K562 (cell line): ENCODE measurements around the gene SNRNP200. TPM values are rescaled to one million over a fixed set of nuclear protein-coding genes. Genes with fewer than 3 reads are reported as not detected.

Source experiments
- ATAC-seq: fragments of 200-7000 bp; cut with Tn5 transposase; 3 replicates; pipeline ENCODE4 v1.9.1; 2020; ENCODE audit warnings: moderate library complexity
- BruUV-seq: library from RNA; stranded (reverse); fragments of 400-500 nt; replicated peaks from 2 replicates; lab custom pipeline; 2021; lab: Mats Ljungman, UMichigan
- CTCF ChIA-PET: fragments of 300-600 bp; formaldehyde crosslinking; extraction: SDS; loops from one replicate; lab custom pipeline; 2021; ENCODE audit warnings: low intra/inter-chr PET ratio; lab: Yijun Ruan, JAX
- POLR2A ChIA-PET: fragments of 300-600, 350-650 bp; sonication (Branson Sonifier 250); formaldehyde crosslinking; extraction: SDS; loops from one replicate; lab custom pipeline; 2021; ENCODE audit warnings: antibody characterized with exemption, inconsistent platforms; lab: Yijun Ruan, JAX
- DNase-seq, 4 experiments: peaks; one replicate each; pipeline versions ENCODE4 v3.0.0 to v3.0.0-alpha.2; 2011 to 2018; ENCODE audit warnings: low spot score in 3 of 4, mixed read lengths in 3 of 4; ENCODE audit errors: extremely low read depth in 1 of 4
- FAIRE-seq: peaks from 2 replicates; lab custom pipeline; 2011; peaks lifted over from hg19 to GRCh38; lab: Jason Lieb, UNC
- H2AFZ ChIP-seq: 2 replicates; pipeline ENCODE4 v1.6.0; 2011; ENCODE audit warnings: low read depth, low read length, control low read depth, inconsistent platforms
- H3K27ac ChIP-seq: fragments of 200-600 bp; 3 replicates; pipeline ENCODE4 v1.8.0; 2011; ENCODE audit warnings: low read depth, mild to moderate bottlenecking, control low read depth, inconsistent platforms, low read length, moderate library complexity, mixed read lengths; ENCODE audit errors: extremely low read depth
- H3K27me3 ChIP-seq, 2 experiments: fragments of 300-600 bp in 1 of 2; 2 replicates in 1 of 2; 3 replicates in 1 of 2; pipeline versions ENCODE4 v1.6.0 to v1.8.0; 2011; ENCODE audit warnings: inconsistent platforms in 2 of 2, low read length in 2 of 2, mild to moderate bottlenecking in 1 of 2, mixed read lengths in 1 of 2, moderate library complexity in 1 of 2; ENCODE audit not compliant: control insufficient read depth in 2 of 2, insufficient read depth in 2 of 2
- H3K36me3 ChIP-seq: fragments of 300-600 bp; 3 replicates; pipeline ENCODE4 v1.8.0; 2011; ENCODE audit warnings: mild to moderate bottlenecking, low read length, inconsistent platforms; ENCODE audit not compliant: control insufficient read depth, insufficient read depth
- H3K4me1 ChIP-seq, 2 experiments: fragments of 200-600 bp in 1 of 2; replicated peaks in 1 of 2; 2 replicates in 1 of 2; 3 replicates in 1 of 2; pipeline versions ENCODE4 v1.5.1 to v1.8.0; 2011; ENCODE audit warnings: inconsistent platforms in 2 of 2, low read length in 2 of 2, mild to moderate bottlenecking in 1 of 2, mixed read lengths in 1 of 2, moderate library complexity in 1 of 2; ENCODE audit not compliant: control insufficient read depth in 2 of 2, insufficient read depth in 2 of 2
- H3K4me2 ChIP-seq: 2 replicates; pipeline ENCODE4 v1.6.1; 2011; ENCODE audit warnings: low read length, control low read depth, inconsistent platforms, mixed read lengths; ENCODE audit not compliant: insufficient read depth
- H3K4me3 ChIP-seq: fragments of 200-600 bp; sonication (generic), shearing (Covaris generic); 2 replicates; pipeline ENCODE4 v1.5.1; 2016; ENCODE audit warnings: control low read depth, inconsistent platforms
- H3K79me2 ChIP-seq: fragments of 200-600 bp; 3 replicates; pipeline ENCODE4 v1.8.0; 2011; ENCODE audit warnings: low read length, inconsistent platforms; ENCODE audit not compliant: control insufficient read depth, insufficient read depth
- H3K9ac ChIP-seq, 2 experiments: 2 replicates each; pipeline versions ENCODE4 v1.6.0 to v1.6.1; 2011; ENCODE audit warnings: low read depth in 2 of 2, low read length in 2 of 2, control low read depth in 1 of 2, inconsistent platforms in 1 of 2, mild to moderate bottlenecking in 1 of 2, mixed read lengths in 1 of 2; ENCODE audit not compliant: insufficient read depth in 1 of 2
- H3K9me1 ChIP-seq: one replicate; pipeline ENCODE4 v1.6.0; 2011; ENCODE audit warnings: inconsistent platforms, mild to moderate bottlenecking, low read length, moderate library complexity; ENCODE audit not compliant: control insufficient read depth, insufficient read depth
- H3K9me3 ChIP-seq: replicated peaks from 2 replicates; pipeline ENCODE4 v1.5.1; 2011; ENCODE audit warnings: low read depth, low read length, inconsistent platforms; ENCODE audit not compliant: control insufficient read depth, insufficient read depth
- H4K20me1 ChIP-seq: replicated peaks from 2 replicates; pipeline ENCODE4 v1.6.1; 2011; ENCODE audit warnings: low read length, inconsistent platforms, mixed read lengths; ENCODE audit not compliant: control insufficient read depth, insufficient read depth
- ADNP ChIP-seq: fragments of 200-800 bp; sonication (Bioruptor generic); IDR thresholded peaks from 2 replicates; pipeline ENCODE4 v1.6.1; 2016; ENCODE audit warnings: missing genetic modification characterization, missing compliant biosample characterization
- ARID1B ChIP-seq: fragments of 450-650 bp; IDR thresholded peaks from 2 replicates; pipeline ENCODE4 v1.6.1; 2016; ENCODE audit warnings: antibody characterized with exemption, mild to moderate bottlenecking, inconsistent platforms
- ARNT ChIP-seq, 2 experiments: fragments of 450-650 bp; IDR thresholded peaks; 2 replicates each; pipeline ENCODE4 v1.6.1; 2016; ENCODE audit warnings: mild to moderate bottlenecking in 1 of 2
- BACH1 ChIP-seq: fragments of 200-800 bp; sonication (Bioruptor generic); IDR thresholded peaks from 2 replicates; pipeline ENCODE4 v1.6.1; 2016; ENCODE audit warnings: missing genetic modification characterization, missing compliant biosample characterization
- CBFA2T3 ChIP-seq: fragments of 450-650 bp; IDR thresholded peaks from 2 replicates; pipeline ENCODE4 v1.6.1; 2017
- E2F1 ChIP-seq: sonication (generic); formaldehyde crosslinking; IDR thresholded peaks from 2 replicates; pipeline ENCODE4 v1.8.1; 2023; ENCODE audit warnings: mild to moderate bottlenecking, missing genetic modification reagents, moderate library complexity
- EP300 ChIP-seq: IDR thresholded peaks from 2 replicates; pipeline ENCODE4 v1.6.1; 2012; ENCODE audit warnings: low read length, improper control_type of control experiment
- FOS ChIP-seq: IDR thresholded peaks from 3 replicates; pipeline ENCODE4 v1.6.1; 2011; ENCODE audit not compliant: insufficient read length; ENCODE audit errors: extremely low read depth
- FOSL1 ChIP-seq: fragments of 200-800 bp; sonication (Bioruptor generic); conservative IDR thresholded peaks from 2 replicates; pipeline ENCODE4 v1.6.1; 2016; ENCODE audit warnings: missing genetic modification characterization, missing compliant biosample characterization
- HMBOX1 ChIP-seq: sonication (generic); IDR thresholded peaks from 2 replicates; pipeline ENCODE4 v1.6.1; 2016
- IRF2 ChIP-seq: sonication (generic); formaldehyde crosslinking; IDR thresholded peaks from 2 replicates; pipeline ENCODE4 v1.8.1; 2022; ENCODE audit warnings: mild to moderate bottlenecking, missing genetic modification reagents
- MLX ChIP-seq, 2 experiments: fragments of 450-650 bp in 1 of 2; sonication (generic) in 1 of 2; formaldehyde crosslinking; conservative IDR thresholded peaks; 2 replicates each; pipeline versions ENCODE4 v1.4.0 to v1.8.1; 2020 to 2022; ENCODE audit warnings: mild to moderate bottlenecking in 1 of 2, missing genetic modification reagents in 1 of 2
- MYC ChIP-seq, 2 experiments: fragments of 250-450 bp in 1 of 2; sonication (Bioruptor Pico) in 1 of 2; IDR thresholded peaks; 2 replicates each; pipeline versions ENCODE4 v1.5.1 to v1.6.1; 2012 to 2021; ENCODE audit warnings: low read depth in 2 of 2, borderline replicate concordance in 1 of 2, improper control_type of control experiment in 1 of 2, low read length in 1 of 2, mild to moderate bottlenecking in 1 of 2, moderate library complexity in 1 of 2
- PHF21A ChIP-seq: fragments of 450-650 bp; IDR thresholded peaks from 2 replicates; pipeline ENCODE4 v1.6.1; 2017; ENCODE audit warnings: low read depth, borderline replicate concordance
- RCOR1 ChIP-seq, 2 experiments: IDR thresholded peaks; 2 replicates each; pipeline ENCODE4 v1.6.1; 2012; ENCODE audit warnings: low read depth in 2 of 2, low read length in 2 of 2, borderline replicate concordance in 1 of 2, improper control_type of control experiment in 1 of 2
- SMARCE1 ChIP-seq: fragments of 450-650 bp; IDR thresholded peaks from 2 replicates; pipeline ENCODE4 v1.7.1; 2016; ENCODE audit warnings: mild to moderate bottlenecking
- SOX6 ChIP-seq: fragments of 450-650 bp; IDR thresholded peaks from 2 replicates; pipeline ENCODE4 v1.6.1; 2014; ENCODE audit warnings: mild to moderate bottlenecking
- ZC3H4 ChIP-seq: sonication (generic); formaldehyde crosslinking; IDR thresholded peaks from 2 replicates; pipeline ENCODE4 v1.9.0; 2021; ENCODE audit warnings: missing genetic modification reagents, borderline replicate concordance
- WGBS: fragments of 100-300 bp; shearing (Covaris generic); methylation state at CpG from one replicate; pipeline ENCODE4 v1.1.6; 2016; ENCODE audit warnings: low coverage, mixed read lengths; ENCODE audit not compliant: insufficient coverage; ENCODE audit errors: missing lambda C conversion rate; 5-methylcytosine and 5-hydroxymethylcytosine counted together
- in situ Hi-C: fragments of 300-500 bp; cut with MboI; formaldehyde crosslinking; loops from 4 replicates; pipeline ENCODE4 v1.15.0; 2018; ENCODE audit warnings: inconsistent platforms, mixed read lengths
- intact Hi-C: fragments of 100-400 bp; cut with micrococcal nuclease; formaldehyde crosslinking; loops from 2 replicates; pipeline ENCODE4 v1.14.2; 2022
- polyA plus RNA-seq, 8 experiments: library from polyadenylated mRNA; depleted of rRNA in 4 of 8; stranded (reverse) in 5 of 8; unstranded in 3 of 8; fragments of >200 nt; fragmentation: Nextera tagmentation in 2 of 8; fragmentation: Illumina TruSeq in 1 of 8; extraction: Ambion mirVana in 2 of 8; extraction: Trizol in 1 of 8; gene quantifications; 2 replicates each; pipeline versions ENCODE4 v1.2.1 to v1.2.3, GENCODE V29; 2011 to 2014; ENCODE audit warnings: inconsistent platforms in 1 of 8, missing spikeins in 1 of 8
- total RNA-seq, 7 experiments: library from RNA; depleted of rRNA in 6 of 7; stranded (reverse); fragments of >200 nt in 6 of 7; fragmentation: Illumina TruSeq in 2 of 7; extraction: Trizol in 2 of 7; gene quantifications; 2 replicates each; pipeline versions ENCODE4 v1.2.1 to v1.2.3, GENCODE V29; 2011 to 2021; ENCODE audit warnings: low replicate concordance in 1 of 7

The SNRNP200 gene
- total and polyA plus RNA-seq, 9 of the 15 experiments (the other 6 are each of a cell fraction or from before 2014, with no cell fraction given) = 76.1 to 231 (median 155) TPM

- ChIA-PET POLR2A (interaction anchor here (0.8 kb wide), 1 partner anchor 9 kb away, joined by 3 read pairs; no protein-coding TSS in a partner anchor), CTCF (no interaction called here)
- Histone ChIP-seq H3K4me3 (no peak overlapping the region), H3K27me3 (no peaks in the 10 kb centered on the region), H4K20me1 (peaks cover 5% of the 10 kb centered on the region), H3K4me2 (peak overlapping the region; percentile 9; the same call in 1 of the 2 replicates), H3K9ac (no peak overlapping the region), H3K9me1 (no peaks in the 10 kb centered on the region), H3K27ac (peak overlapping the region; percentile 23; the same call in 1 of the 3 replicates), H3K36me3 (peaks cover 79% of the 10 kb centered on the region), H3K9me3 (no peaks in the 10 kb centered on the region), H3K4me1 (peaks cover 13 to 27% of the 10 kb centered on the region in 2 experiments), H2AFZ (no peak overlapping the region; the same call in 1 of the 2 replicates), H3K79me2 (peaks cover 58% of the 10 kb centered on the region)
- no TSS peak for BruUV-seq
- in situ Hi-C loops = no loop called here
- 46% methylated on average over 6 of the region's 6 CpGs for WGBS
- intact Hi-C loops = no loop called here
- FAIRE-seq (peak; percentile 70), DNase-seq (peak in 1 of 4 experiments; percentile 44), ATAC-seq (peak; percentile 28; the same call in 1 of the 3 replicates)
- TF ChIP-seq FOS (peak; percentile 55), E2F1 (CRISPR knock-in tag) (no peak), ARNT (IDR thresholded peaks at IDR 0.05) (peak in 1 of 2 experiments; percentile 76; a peak in 1 of 4 replicates), CBFA2T3 (peak; percentile 42; the same call in 1 of the 2 replicates), FOSL1 (tag) (peak; percentile 96), RCOR1 (IDR thresholded peaks at IDR 0.05; ENCODE audit: borderline replicate concordance in 1 of 2, low read depth in 2 of 2, low read length in 2 of 2) (peak in 1 of 2 experiments; percentile 70; a peak in 2 of 4 replicates), MLX (CRISPR knock-in tag; conservative IDR thresholded peaks at IDR 0.05) (0 out of 4 replicates have a peak, but pooled peaks of 1 of the 2 experiments have one; percentile 34), EP300 (peak; percentile 44), ARID1B (peak; percentile 76), BACH1 (tag) (peak; percentile 16; the same call in 1 of the 2 replicates), HMBOX1 (peak; percentile 32; the same call in 1 of the 2 replicates), ZC3H4 (no peak), SOX6 (peak; percentile 76), IRF2 (CRISPR knock-in tag) (no peak), SMARCE1 (peak; percentile 84; the same call in 1 of the 2 replicates), PHF21A (no peak), MYC (IDR thresholded peaks at IDR 0.05; ENCODE audit: low read depth, low read length) (0 out of 2 replicates have a peak, but pooled peaks have one; percentile 29), MYC (CRISPR knock-in tag; IDR thresholded peaks at IDR 0.05; ENCODE audit: borderline replicate concordance, low read depth) (no peak), ADNP (no peak)
Observed at GRCh38 chr2:96342085-96342484, 36.7 kb upstream of the SNRNP200 start.
